Fibroblast of lung (primary cell): ENCODE results near the gene CCDC78. TPM values are rescaled to one million over a fixed set of nuclear protein-coding genes. Genes with fewer than 3 reads are reported as not detected.

Source experiments
- DNase-seq, 2 donors: peaks; one replicate each; pipeline versions ENCODE4 v3.0.0 to v3.0.0-alpha.2; 2010; ENCODE audit warnings: low read depth in 2 of 2
- H2AFZ ChIP-seq: 2 replicates; pipeline ENCODE4 v1.5.1; 2012; ENCODE audit warnings: low read length, control low read depth, inconsistent platforms
- H3K27ac ChIP-seq: 2 replicates; pipeline ENCODE4 v1.5.1; 2011; ENCODE audit warnings: low read length, control low read depth; ENCODE audit not compliant: insufficient read depth
- H3K27me3 ChIP-seq: 2 replicates; pipeline ENCODE4 v1.5.1; 2011; ENCODE audit warnings: mild to moderate bottlenecking, low read length; ENCODE audit not compliant: control insufficient read depth, insufficient read depth
- H3K36me3 ChIP-seq: 2 replicates; pipeline ENCODE4 v1.5.1; 2011; ENCODE audit warnings: low read length; ENCODE audit not compliant: control insufficient read depth, insufficient read depth
- H3K4me1 ChIP-seq: 2 replicates; pipeline ENCODE4 v1.5.1; 2011; ENCODE audit warnings: low read length; ENCODE audit not compliant: control insufficient read depth, insufficient read depth; ENCODE audit errors: extremely low read depth
- H3K4me2 ChIP-seq: 2 replicates; pipeline ENCODE4 v1.5.1; 2011; ENCODE audit warnings: low read length, control low read depth; ENCODE audit not compliant: insufficient read depth; ENCODE audit errors: extremely low read depth
- H3K4me3 ChIP-seq, 4 experiments: fragments of 200-600 bp in 1 of 4; sonication (generic) in 1 of 4; replicated peaks in 1 of 4; 2 replicates each; pipeline ENCODE4 v1.5.1; 2011 to 2016; ENCODE audit warnings: low read length in 4 of 4, low read depth in 3 of 4, mild to moderate bottlenecking in 3 of 4, control low read depth in 2 of 4, inconsistent platforms in 1 of 4, mixed read lengths in 1 of 4; ENCODE audit not compliant: insufficient read depth in 1 of 4; ENCODE audit errors: control extremely low read depth in 1 of 4
- H3K79me2 ChIP-seq: 2 replicates; pipeline ENCODE4 v1.5.1; 2012; ENCODE audit warnings: mild to moderate bottlenecking, low read length, inconsistent platforms; ENCODE audit not compliant: control insufficient read depth, insufficient read depth
- H3K9ac ChIP-seq: 2 replicates; pipeline ENCODE4 v1.5.1; 2011; ENCODE audit warnings: mild to moderate bottlenecking, low read length, control low read depth; ENCODE audit not compliant: insufficient read depth
- H3K9me3 ChIP-seq: 2 replicates; pipeline ENCODE4 v1.5.1; 2012; ENCODE audit warnings: low read depth, low read length; ENCODE audit not compliant: control insufficient read depth, insufficient read depth
- H4K20me1 ChIP-seq: 2 replicates; pipeline ENCODE4 v1.5.1; 2011; ENCODE audit warnings: low read length; ENCODE audit not compliant: control insufficient read depth, insufficient read depth; ENCODE audit errors: extremely low read depth
- CTCF ChIP-seq, 2 donors: IDR thresholded peaks in 1 of 2; conservative IDR thresholded peaks in 1 of 2; 1 replicate in 1 of 2; 2 replicates in 1 of 2; pipeline ENCODE4 v1.5.1; 2011 to 2012; ENCODE audit warnings: low read length in 2 of 2, control low read depth in 1 of 2, inconsistent platforms in 1 of 2, low read depth in 1 of 2, mild to moderate bottlenecking in 1 of 2
- EZH2 ChIP-seq: IDR thresholded peaks from 2 replicates; pipeline ENCODE4 v1.5.1; 2012; ENCODE audit warnings: low read length, control low read depth, mild to moderate bottlenecking; ENCODE audit errors: missing control alignments
- polyA plus RNA-seq, 2 donors: library from polyadenylated mRNA; depleted of rRNA in 1 of 2; stranded (reverse) in 1 of 2; unstranded in 1 of 2; fragments of >200 nt; gene quantifications; 2 replicates each; pipeline ENCODE4 v1.2.1, GENCODE V29; 2011 to 2012; ENCODE audit warnings: missing spikeins in 1 of 2
- total RNA-seq: library from RNA; depleted of rRNA; stranded (reverse); fragments of >200 nt; gene quantifications from 2 replicates; pipeline ENCODE4 v1.2.1, GENCODE V29; 2014

Gene CCDC78
- total and polyA plus RNA-seq, 2 donors (not counting 1 experiment from before 2014, with no cell fraction given) = 0.50 to 1.8 TPM

DNA sequence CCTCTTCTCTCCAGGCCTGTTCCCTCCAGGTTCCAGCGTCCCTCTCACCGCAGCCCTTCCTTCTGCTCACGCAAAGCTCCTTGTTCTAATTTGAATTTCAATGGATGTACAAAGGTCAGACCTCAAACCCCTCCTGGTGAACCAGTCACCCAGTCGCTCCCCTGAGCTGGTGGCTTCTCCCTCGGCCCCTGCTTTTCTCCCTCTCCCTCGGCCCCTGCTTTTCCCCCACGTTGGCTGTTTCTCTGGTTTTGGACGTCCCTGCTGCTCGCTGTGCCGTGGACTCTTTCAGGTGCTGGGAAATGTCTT, 25.7 kb upstream of the CCDC78 start:
- Histone ChIP-seq H3K36me3 (no peaks in the 10 kb centered on the region), H3K4me1 (no peaks in the 10 kb centered on the region), H3K27ac (no peak overlapping the region), H3K4me2 (no peak overlapping the region), H3K9me3 (no peaks in the 10 kb centered on the region), H3K9ac (no peak overlapping the region), H3K79me2 (no peaks in the 10 kb centered on the region), H4K20me1 (no peaks in the 10 kb centered on the region), H2AFZ (no peak overlapping the region), H3K4me3 (no peak overlapping the region), H3K27me3 (peaks cover 9% of the 10 kb centered on the region)
- no peak for DNase-seq
- TF ChIP-seq EZH2 = no peak
- TF ChIP-seq CTCF (conservative IDR thresholded peaks at IDR 0.05 in 1 of 2, IDR thresholded peaks at IDR 0.05 in 1 of 2; ENCODE audit: low read depth in 1 of 2, low read length in 2 of 2) = no peak

GRCh38 chr16:751152-752006, 25.1 kb upstream of the CCDC78 start:
- Histone ChIP-seq H3K79me2 (no peaks in the 10 kb centered on the region), H3K27me3 (peaks cover 9% of the 10 kb centered on the region), H3K4me1 (no peaks in the 10 kb centered on the region), H3K4me3 (no peak overlapping the region), H4K20me1 (no peaks in the 10 kb centered on the region), H3K9ac (no peak overlapping the region), H3K4me2 (no peak overlapping the region), H3K36me3 (no peaks in the 10 kb centered on the region), H3K9me3 (no peaks in the 10 kb centered on the region), H2AFZ (no peak overlapping the region), H3K27ac (no peak overlapping the region)
- TF ChIP-seq EZH2 = no peak
- TF ChIP-seq CTCF (conservative IDR thresholded peaks at IDR 0.05 in 1 of 2, IDR thresholded peaks at IDR 0.05 in 1 of 2; ENCODE audit: low read depth in 1 of 2, low read length in 2 of 2) = no peak
- no peak for DNase-seq

DNA sequence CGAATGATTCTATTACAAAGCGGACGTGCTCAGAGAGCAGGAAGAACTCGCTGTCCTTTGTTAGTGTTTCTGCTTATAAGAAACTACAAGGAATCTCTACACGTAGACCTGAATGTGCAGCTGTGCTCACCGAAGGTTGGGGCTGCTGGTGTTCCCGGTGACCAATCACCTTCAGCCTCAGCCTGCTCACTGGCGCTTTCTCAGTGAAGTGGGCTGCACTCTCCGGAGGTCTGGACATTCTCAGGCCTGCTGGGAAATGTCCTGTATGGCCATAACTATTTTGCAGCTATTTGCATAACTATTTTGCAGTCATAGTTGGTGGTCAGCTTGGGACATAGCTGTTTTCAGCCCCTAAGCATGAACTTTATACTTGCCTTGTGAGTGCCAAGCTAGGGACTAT, 24.2 kb upstream of the CCDC78 start:
- H3K4me2 ChIP-seq = no peak overlapping the region
- TF ChIP-seq CTCF (conservative IDR thresholded peaks at IDR 0.05 in 1 of 2, IDR thresholded peaks at IDR 0.05 in 1 of 2; ENCODE audit: low read depth in 1 of 2, low read length in 2 of 2) (no peak), EZH2 (no peak)
- no peak for DNase-seq
- no peaks in the 10 kb centered on the region for H3K36me3 ChIP-seq
- no peak overlapping the region for H3K4me3 ChIP-seq
- no peaks in the 10 kb centered on the region for H3K79me2 ChIP-seq
- no peaks in the 10 kb centered on the region for H3K4me1 ChIP-seq
- H3K9me3 ChIP-seq = no peaks in the 10 kb centered on the region
- peaks cover 9% of the 10 kb centered on the region for H3K27me3 ChIP-seq
- no peak overlapping the region for H3K27ac ChIP-seq
- H2AFZ ChIP-seq = no peak overlapping the region
- H3K9ac ChIP-seq = no peak overlapping the region
- no peaks in the 10 kb centered on the region for H4K20me1 ChIP-seq
